Fibroblast of skin of abdomen (primary cell): ENCODE results near the gene LUZP1.

Source experiments
- DNase-seq: peaks from one replicate; pipeline ENCODE4 v3.0.0-alpha.2; 2013

LUZP1 gene

GRCh38 chr1:23114424-23115079, 54.1 kb downstream of the LUZP1 start:
- DNase-seq: no peak

- DNase-seq: no peak
Observed at GRCh38 chr1:23111600-23112535, 56.8 kb downstream of the LUZP1 start.

GRCh38 chr1:23110391-23110790, 58.3 kb downstream of the LUZP1 start:
- no peak for DNase-seq

GRCh38 chr1:23108918-23109533, 59.6 kb downstream of the LUZP1 start:
- no peak for DNase-seq

- DNase-seq: no peak
Observed at GRCh38 chr1:23103001-23103889, 65.4 kb downstream of the LUZP1 start.

- peak; percentile 46 for DNase-seq
Observed at GRCh38 chr1:23102289-23102688, 66.4 kb downstream of the LUZP1 start.

- no peak for DNase-seq
Observed at GRCh38 chr1:23101887-23102286, 66.8 kb downstream of the LUZP1 start.

GRCh38 chr1:23101101-23101827, 67.4 kb downstream of the LUZP1 start:
- DNase-seq: peak; percentile 42

GRCh38 chr1:23100074-23100748, 68.4 kb downstream of the LUZP1 start:
- DNase-seq: peak; percentile 85

GRCh38 chr1:23099171-23099536, 69.5 kb downstream of the LUZP1 start:
- DNase-seq: no peak

GRCh38 chr1:23098463-23099170, 70.0 kb downstream of the LUZP1 start:
- peak; percentile 68 for DNase-seq

- DNase-seq: no peak
Observed at GRCh38 chr1:23097316-23097715, 71.3 kb downstream of the LUZP1 start.

- no peak for DNase-seq
Observed at GRCh38 chr1:23092447-23092846, 76.2 kb downstream of the LUZP1 start.

GRCh38 chr1:23091545-23091944, 77.1 kb downstream of the LUZP1 start:
- no peak for DNase-seq

- no peak for DNase-seq
Observed at GRCh38 chr1:23090056-23090455, 78.6 kb downstream of the LUZP1 start.

- no peak for DNase-seq
Observed at GRCh38 chr1:23088027-23088426, 80.6 kb downstream of the LUZP1 start.

GRCh38 chr1:23085696-23086095, 83.0 kb downstream of the LUZP1 start:
- DNase-seq: no peak

- no peak for DNase-seq
Observed at GRCh38 chr1:23084880-23085279, 83.8 kb downstream of the LUZP1 start.

GRCh38 chr1:23083714-23084480, 84.8 kb downstream of the LUZP1 start:
- no peak for DNase-seq

- DNase-seq: no peak
Observed at GRCh38 chr1:23081376-23081775, 87.3 kb downstream of the LUZP1 start.
